Skeletal muscle cell (primary cell): ENCODE data around the gene TCF12.
"Not testable (repeated sequence)": the region's sequence is repeated elsewhere in the genome, so short reads cannot be mapped to it uniquely, and the experiment has no call there.

Experiments used
- DNase-seq: peaks from one replicate; pipeline ENCODE4 v3.0.0-alpha.2; 2010; ENCODE audit warnings: low read depth
- H3K4me3 ChIP-seq: 2 replicates; pipeline ENCODE4 v1.5.1; 2011; ENCODE audit warnings: low read depth, mild to moderate bottlenecking, control low read depth, low read length, moderate library complexity

TCF12 gene

GRCh38 chr15:57147621-57148020 lies 229.2 kb downstream of the TCF12 start:
- no peak overlapping the region for H3K4me3 ChIP-seq
- DNase-seq: no peak

- no peak overlapping the region for H3K4me3 ChIP-seq
- no peak for DNase-seq
These were observed 229.8 kb downstream of the TCF12 start for GRCh38 chr15:57148262-57148661.

DNA sequence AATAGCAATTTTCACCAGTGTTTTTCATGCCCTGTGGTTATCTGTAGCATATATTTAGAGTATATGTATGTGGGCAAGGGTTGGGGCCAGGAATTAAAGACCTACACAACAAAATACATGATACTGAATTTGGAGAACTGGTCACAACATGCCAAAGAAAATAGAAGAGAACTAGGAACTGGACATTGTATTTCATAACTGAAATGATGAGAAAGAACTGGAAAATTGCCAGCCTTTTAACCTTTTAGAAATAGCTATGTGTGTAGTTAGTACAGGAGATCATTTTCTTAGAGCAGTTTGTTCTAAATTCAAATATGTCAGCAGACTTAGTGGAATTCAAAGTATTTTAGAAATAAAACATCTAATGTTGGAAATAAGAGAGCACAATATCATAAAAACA lies 230.8 kb downstream of the TCF12 start:
- peak; percentile 58 for DNase-seq
- H3K4me3 ChIP-seq: no peak overlapping the region

GRCh38 chr15:57150066-57150865 lies 231.8 kb downstream of the TCF12 start:
- H3K4me3 ChIP-seq: no peak overlapping the region
- DNase-seq: no peak

DNA sequence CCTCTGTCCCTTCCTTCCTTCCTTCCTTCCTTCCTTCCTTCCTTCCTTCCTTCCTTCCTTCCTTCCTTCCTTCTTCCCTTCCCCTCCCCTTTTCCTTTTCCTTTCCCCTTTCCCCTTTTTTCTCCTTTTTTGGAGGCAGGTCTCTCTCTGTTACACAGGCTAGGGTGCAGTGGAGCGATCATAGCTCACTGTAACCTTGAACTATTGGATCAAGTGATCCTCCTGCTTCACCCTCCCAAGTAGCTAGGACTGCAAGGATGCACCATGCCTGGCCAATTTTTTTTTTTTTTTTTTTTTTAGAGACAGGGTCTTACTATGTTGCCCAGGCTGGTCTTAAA lies 232.4 kb downstream of the TCF12 start:
- not testable (repeated sequence) for DNase-seq, H3K4me3 ChIP-seq

GRCh38 chr15:57152133-57152532 lies 233.7 kb downstream of the TCF12 start:
- no peak for DNase-seq
- H3K4me3 ChIP-seq: no peak overlapping the region

- no peak for DNase-seq
- no peak overlapping the region for H3K4me3 ChIP-seq
These were observed 234.5 kb downstream of the TCF12 start for GRCh38 chr15:57152666-57153539.

- DNase-seq: no peak
- H3K4me3 ChIP-seq: no peak overlapping the region
These were observed 237.9 kb downstream of the TCF12 start for GRCh38 chr15:57156210-57156884.

DNA sequence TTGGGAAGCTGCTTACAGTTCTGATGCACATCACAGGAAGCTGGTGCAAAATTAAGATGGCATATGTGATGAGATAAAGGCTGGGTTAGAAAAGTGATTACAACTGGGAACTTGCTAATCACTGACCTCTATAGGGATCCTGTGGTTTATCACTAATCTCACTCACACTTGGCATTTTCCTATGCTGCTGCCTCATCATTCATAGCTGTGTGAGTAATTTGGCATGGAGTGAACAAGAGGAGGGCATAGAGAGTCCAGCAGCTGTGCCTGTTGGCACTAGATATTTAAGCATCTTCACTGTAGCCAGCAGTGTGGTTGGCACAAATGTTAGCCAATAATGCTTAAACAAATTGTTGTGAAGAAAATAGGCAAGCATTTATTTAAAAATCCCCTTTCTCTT lies 240.1 kb downstream of the TCF12 start:
- no peak for DNase-seq
- no peak overlapping the region for H3K4me3 ChIP-seq

- no peak for DNase-seq
These were observed 240.7 kb downstream of the TCF12 start for GRCh38 chr15:57158997-57159668.

DNA sequence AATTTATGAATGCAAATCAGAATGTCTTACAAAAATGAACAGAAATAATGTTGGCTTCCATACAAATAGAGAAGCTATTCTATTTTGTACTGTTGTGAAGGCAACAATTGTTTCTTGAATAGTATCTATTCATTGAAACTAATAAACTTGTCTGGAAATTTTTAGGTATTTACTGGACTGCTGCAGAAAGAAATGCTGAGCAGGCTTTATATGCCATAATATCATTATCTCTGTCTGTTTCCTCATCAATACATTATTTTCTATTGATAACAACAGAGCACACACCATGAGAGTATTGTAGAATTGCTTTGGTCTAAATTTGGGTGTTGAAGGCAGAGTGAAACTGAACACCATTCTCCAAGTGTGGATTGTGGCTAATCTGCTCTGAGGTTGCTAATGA lies 241.3 kb downstream of the TCF12 start:
- DNase-seq: no peak
- H3K4me3 ChIP-seq: no peak overlapping the region

More at GRCh38 chr15:57158997-57159668, 240.7 kb downstream of the TCF12 start:
- no peak overlapping the region for H3K4me3 ChIP-seq

- DNase-seq: no peak
- H3K4me3 ChIP-seq: no peak overlapping the region
These were observed 242.5 kb downstream of the TCF12 start for GRCh38 chr15:57160823-57161560.

- H3K4me3 ChIP-seq, DNase-seq: not testable (repeated sequence)
These were observed 245.8 kb downstream of the TCF12 start for GRCh38 chr15:57164251-57164650.

DNA sequence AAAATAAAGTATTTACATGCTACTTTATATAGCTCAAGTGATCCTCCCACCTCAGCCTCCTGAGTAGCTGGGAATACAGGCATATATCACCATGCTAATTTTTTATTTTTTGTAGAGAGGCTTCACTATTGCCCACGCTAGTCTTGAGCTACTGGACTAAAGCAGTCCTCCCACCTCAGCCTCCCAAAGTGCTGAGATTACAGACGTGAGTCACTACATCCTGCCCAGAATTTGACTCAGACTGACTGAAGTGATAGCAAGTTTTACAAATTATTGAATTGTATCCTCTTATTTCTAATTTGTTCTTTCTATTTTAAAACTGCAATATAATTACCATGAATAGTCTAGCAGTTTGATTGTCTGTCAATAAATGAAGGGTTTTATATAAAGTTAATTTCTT lies 247.5 kb downstream of the TCF12 start:
- no peak overlapping the region for H3K4me3 ChIP-seq
- DNase-seq: no peak

DNA sequence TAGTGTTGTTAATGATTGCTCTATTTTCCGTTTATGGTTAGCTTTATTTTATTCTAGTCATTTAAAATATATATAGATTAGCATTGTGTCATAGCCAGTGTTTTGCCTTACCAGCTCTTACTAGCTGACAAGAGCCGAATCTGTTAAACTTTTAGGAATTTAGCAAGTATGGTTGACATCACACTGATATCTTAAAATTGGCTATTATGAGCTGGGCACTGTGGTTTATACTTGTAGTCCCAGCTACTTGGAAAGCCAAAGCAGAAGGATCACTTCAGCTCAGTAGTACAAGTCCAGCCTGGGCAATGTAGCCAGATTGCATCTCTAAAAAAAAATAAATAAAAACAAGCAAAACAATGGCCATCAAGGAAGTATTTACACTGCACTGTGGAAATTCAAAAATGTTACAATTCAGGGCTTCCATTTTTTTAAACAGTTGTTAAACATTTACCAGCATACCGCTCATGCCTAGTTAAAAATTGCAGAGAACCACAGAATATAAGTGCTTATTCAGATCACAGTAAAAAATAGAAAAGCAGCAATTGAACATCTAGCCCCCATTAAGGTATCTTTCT lies 249.5 kb downstream of the TCF12 start:
- no peak overlapping the region for H3K4me3 ChIP-seq
- DNase-seq: no peak

DNA sequence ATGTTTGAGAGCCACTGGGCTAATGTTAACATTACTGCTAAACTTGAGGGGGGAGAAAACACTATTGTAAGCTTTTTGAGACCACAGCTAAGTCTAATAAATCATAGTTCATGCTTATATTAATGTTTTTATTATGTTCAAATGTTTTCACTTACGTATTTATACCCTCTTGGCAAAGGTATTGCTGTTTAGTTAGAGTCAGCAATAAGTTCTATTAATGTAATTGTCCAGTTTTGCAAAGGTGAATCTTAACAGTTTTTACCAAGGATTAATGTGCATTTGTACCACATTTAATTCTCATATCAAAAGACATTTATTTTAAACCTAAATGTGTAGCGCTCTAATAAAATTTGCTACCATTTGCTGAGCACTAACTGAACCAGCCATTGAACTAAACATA lies 251.2 kb downstream of the TCF12 start:
- no peak overlapping the region for H3K4me3 ChIP-seq
- no peak for DNase-seq

- H3K4me3 ChIP-seq: no peak overlapping the region
- DNase-seq: no peak
These were observed 253.0 kb downstream of the TCF12 start for GRCh38 chr15:57171426-57171825.

- no peak overlapping the region for H3K4me3 ChIP-seq
- no peak for DNase-seq
These were observed 254.5 kb downstream of the TCF12 start for GRCh38 chr15:57172925-57173324.

GRCh38 chr15:57183041-57183440 lies 264.6 kb downstream of the TCF12 start:
- DNase-seq: no peak
- H3K4me3 ChIP-seq: no peak overlapping the region
